Tibial nerve (tissue), 4 donors: Measurements from ENCODE around the gene SEC22B. TPM values are rescaled to one million over a fixed set of nuclear protein-coding genes. Genes with fewer than 3 reads are reported as not detected.
"Not testable (repeated sequence)": the region's sequence is repeated elsewhere in the genome, so short reads cannot be mapped to it uniquely, and the experiment has no call there.

ENCODE experiments used
- DNase-seq, 2 donors: peaks; one replicate each; pipeline ENCODE4 v3.0.0-alpha.2; 2019; ENCODE audit warnings: low spot score in 2 of 2
- H3K27ac ChIP-seq, 4 donors: fragments of 200-600 bp; sonication (generic) in 3 of 4; one replicate each; pipeline ENCODE4 v1.5.1; 2017 to 2019; ENCODE audit warnings: mild to moderate bottlenecking in 1 of 4
- H3K27me3 ChIP-seq, 2 donors: fragments of 200-600 bp; sonication (generic) in 1 of 2; one replicate each; pipeline versions ENCODE4 v1.5.1 to v1.6.0; 2017 to 2019
- H3K36me3 ChIP-seq, 3 donors: fragments of 200-600 bp; sonication (generic); one replicate each; pipeline ENCODE4 v1.5.1; 2018 to 2019
- H3K4me1 ChIP-seq, 4 donors: fragments of 200-600 bp; sonication (generic) in 3 of 4; one replicate each; pipeline ENCODE4 v1.5.1; 2017 to 2019
- H3K4me3 ChIP-seq, 4 donors: fragments of 200-600 bp; sonication (generic) in 3 of 4; one replicate each; pipeline ENCODE4 v1.5.1; 2017 to 2019; ENCODE audit warnings: mild to moderate bottlenecking in 1 of 4, moderate library complexity in 1 of 4
- H3K9me3 ChIP-seq, 4 donors: fragments of 200-600 bp; sonication (generic) in 3 of 4; one replicate each; pipeline ENCODE4 v1.5.1; 2017 to 2019
- WGBS, 2 donors: methylation state at CpG; one replicate each; pipeline ENCODE4 v1.1.5; 2018; 5-methylcytosine and 5-hydroxymethylcytosine counted together
- small RNA-seq: library from RNA; depleted of rRNA; stranded (forward); fragments of <200 nt; gene quantifications from one replicate; pipeline ENCODE3, GENCODE V24; 2016
- total RNA-seq, 4 donors: library from RNA; depleted of rRNA; stranded (reverse); fragments of >200 nt; gene quantifications; one replicate each; pipeline ENCODE4 v1.1.0, GENCODE V29; 2016

The SEC22B gene
- total RNA-seq, 4 donors from 2014 or later = 22.5 to 27.7 (median 24.8) TPM

DNA sequence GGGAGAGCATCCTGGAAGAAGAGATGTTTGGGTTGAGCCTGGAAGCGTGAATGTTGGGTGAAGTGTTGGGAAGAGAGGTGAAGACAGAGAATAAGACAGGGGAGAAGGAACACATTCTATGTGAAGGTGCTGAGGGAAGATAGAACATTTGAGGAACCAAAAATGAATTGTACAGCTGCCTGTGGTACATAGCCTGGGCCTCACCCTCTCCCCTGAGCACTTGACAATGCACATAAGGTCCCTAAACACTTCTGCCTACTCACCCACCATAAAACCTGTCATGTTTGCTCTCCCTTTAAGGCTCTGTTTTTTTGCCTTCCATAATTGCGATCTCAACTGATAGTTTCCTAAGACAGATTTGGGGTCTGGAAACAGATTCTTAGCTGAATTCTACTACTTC is 65.3 kb downstream of the SEC22B start:
- not testable (repeated sequence) for DNase-seq, H3K9me3 ChIP-seq, H3K27ac ChIP-seq, H3K4me1 ChIP-seq, H3K27me3 ChIP-seq, H3K4me3 ChIP-seq, H3K36me3 ChIP-seq
- WGBS, 2 donors = no CpG with 5 or more reads among the region's 2 CpGs

DNA sequence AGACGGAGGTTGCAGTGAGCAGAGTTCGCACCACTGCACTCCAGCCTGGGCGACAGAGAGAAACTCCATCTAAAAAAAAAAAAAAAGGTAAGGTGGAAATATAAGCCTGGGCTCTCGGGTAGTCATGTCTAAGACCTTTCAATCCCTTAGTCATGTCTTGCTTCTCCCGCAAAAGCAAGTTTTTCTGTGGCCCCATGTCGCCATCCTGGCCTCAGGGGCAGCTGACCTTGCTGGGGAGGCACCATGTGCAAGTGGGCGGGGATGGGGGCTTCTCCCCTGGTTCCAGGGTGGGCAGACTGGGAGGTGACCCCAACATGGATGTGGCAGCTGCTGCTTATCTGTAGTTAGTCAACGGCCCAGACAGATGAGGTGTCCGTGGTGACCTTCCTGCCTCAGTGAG is 66.7 kb downstream of the SEC22B start:
- H3K36me3 ChIP-seq, DNase-seq, H3K27ac ChIP-seq, H3K4me1 ChIP-seq, H3K27me3 ChIP-seq, H3K4me3 ChIP-seq, H3K9me3 ChIP-seq: not testable (repeated sequence)
- 92 to 95% methylated on average over 6 to 7 of the region's 9 CpGs for WGBS, 2 donors

DNA sequence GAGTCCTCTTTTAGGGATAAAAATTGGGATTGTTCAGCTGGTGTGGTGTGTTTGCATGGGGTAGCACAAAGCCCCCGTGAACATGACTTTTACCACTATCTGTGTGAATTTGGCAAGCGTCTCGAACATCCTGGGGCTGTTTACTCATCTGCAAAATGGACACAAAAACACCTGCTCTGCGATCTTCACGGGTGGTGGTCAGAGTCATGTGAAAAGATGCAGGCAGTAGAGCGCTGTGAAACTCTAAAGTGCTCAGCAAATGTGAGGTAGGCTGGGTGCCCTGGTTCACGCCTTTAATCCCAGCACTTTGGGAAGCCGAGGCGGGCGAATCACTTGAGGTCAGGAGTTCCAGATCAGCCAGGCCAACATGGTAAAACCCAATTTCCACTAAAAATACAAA is 67.1 kb downstream of the SEC22B start:
- not testable (repeated sequence) for DNase-seq, H3K27ac ChIP-seq, H3K9me3 ChIP-seq, H3K4me1 ChIP-seq, H3K27me3 ChIP-seq, H3K36me3 ChIP-seq, H3K4me3 ChIP-seq
- WGBS, 2 donors = 94 to 96% methylated on average over 10 of the region's 10 CpGs

DNA sequence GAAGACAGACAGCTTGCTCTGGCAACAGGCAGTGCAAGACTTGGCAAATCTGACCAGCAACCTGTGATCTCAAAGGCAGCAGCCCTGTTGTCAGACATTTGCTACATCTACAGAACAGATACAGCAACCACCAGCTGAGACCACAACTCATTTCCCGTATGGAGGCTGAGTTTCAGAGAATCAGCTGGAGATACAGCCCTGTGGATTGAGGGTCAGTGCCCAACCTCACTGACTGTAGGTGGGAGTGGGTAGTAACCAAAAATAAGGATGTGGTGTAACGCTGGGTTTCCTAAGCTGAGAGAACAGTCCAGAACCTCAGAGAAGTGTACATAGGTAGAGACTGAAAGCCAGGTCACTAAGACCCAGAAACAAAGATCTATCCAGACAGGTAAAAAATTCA is 71.0 kb downstream of the SEC22B start:
- H3K27me3 ChIP-seq, DNase-seq, H3K4me3 ChIP-seq, H3K27ac ChIP-seq, H3K9me3 ChIP-seq, H3K36me3 ChIP-seq, H3K4me1 ChIP-seq: not testable (repeated sequence)
- 87 to 91% methylated on average over 1 of the region's 2 CpGs for WGBS, 2 donors

DNA sequence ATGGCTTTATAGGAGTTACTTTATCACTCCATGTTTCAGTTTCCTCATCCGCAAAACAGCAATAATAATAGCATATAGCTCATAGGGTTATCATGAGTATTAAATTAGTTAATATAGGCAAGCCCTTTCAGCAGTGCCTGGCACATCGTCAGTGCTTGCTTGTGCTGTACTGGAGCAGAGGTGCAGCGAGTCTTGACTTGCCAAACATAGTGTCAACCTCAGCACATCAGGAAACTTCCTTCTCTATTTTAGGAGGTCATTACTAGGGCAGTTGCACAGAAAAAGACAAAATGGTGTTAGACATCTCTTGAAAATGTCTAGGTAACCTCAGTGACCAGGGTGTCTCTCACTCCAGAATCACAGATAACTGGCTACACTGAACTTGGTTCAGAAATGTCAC is 72.6 kb downstream of the SEC22B start:
- WGBS, 2 donors = no CpG with 5 or more reads among the region's 3 CpGs

DNA sequence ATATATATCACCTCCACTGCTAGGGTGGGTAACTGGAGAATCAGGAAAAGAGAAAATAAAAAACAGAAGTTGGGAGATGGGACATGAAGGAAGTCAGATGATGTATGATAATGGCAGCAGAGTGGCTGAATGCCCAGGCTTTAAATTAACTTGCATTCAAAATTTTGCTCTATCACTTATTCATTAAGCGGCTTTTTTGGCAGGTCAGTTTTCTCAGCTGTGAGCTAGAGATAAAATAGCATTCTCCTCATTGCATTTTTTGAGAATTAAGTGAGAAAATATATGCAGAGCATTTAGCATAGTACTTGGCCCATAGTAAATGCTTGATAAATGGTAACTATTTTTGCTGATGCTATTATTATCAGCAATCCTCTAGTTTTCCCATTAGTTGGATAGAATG is 74.7 kb downstream of the SEC22B start:
- H3K27me3 ChIP-seq, H3K4me1 ChIP-seq, H3K4me3 ChIP-seq, DNase-seq, H3K9me3 ChIP-seq, H3K27ac ChIP-seq, H3K36me3 ChIP-seq: not testable (repeated sequence)
- 81 to 93% methylated on average over 1 of the region's 1 CpG for WGBS, 2 donors

More for the DNA sequence above, 72.6 kb downstream of the SEC22B start:
- not testable (repeated sequence) for DNase-seq, H3K9me3 ChIP-seq, H3K36me3 ChIP-seq, H3K27me3 ChIP-seq, H3K4me3 ChIP-seq, H3K4me1 ChIP-seq, H3K27ac ChIP-seq

Small RNAs within 50 kb of the gene (small RNA-seq; reads per million reads assigned to genes)
- gene RNU6-465P = not detected

Other genes starting within 250 kb of the SEC22B start
- 100 to 1,000 TPM in 3 of 4 donors, 10 to 100 TPM in 1; 86.7 to 110 (median 106) TPM for gene NOTCH2, start 106.9 kb downstream of the SEC22B start, total RNA-seq
- 10 to 100 TPM; 14.4 to 24.7 (median 16.5) TPM for gene NBPF8, start 238.5 kb upstream of the SEC22B start, total RNA-seq